K562 (cell line): ENCODE data around the gene HTR4. TPM values are rescaled to one million over a fixed set of nuclear protein-coding genes. Genes with fewer than 3 reads are reported as not detected.

ENCODE experiments used
- CBX3 ChIP-seq, 2 experiments: IDR thresholded peaks; 1 replicate in 1 of 2; 2 replicates in 1 of 2; pipeline ENCODE4 v1.6.1; 2012; ENCODE audit warnings: inconsistent platforms in 2 of 2, low read length in 2 of 2, borderline replicate concordance in 1 of 2, control low read depth in 1 of 2
- CTCF ChIP-seq, 3 experiments: IDR thresholded peaks in 2 of 3; conservative IDR thresholded peaks in 1 of 3; 2 replicates each; pipeline ENCODE4 v1.5.1; 2011 to 2012; ENCODE audit warnings: low read length in 3 of 3, mild to moderate bottlenecking in 3 of 3, control low read depth in 2 of 3, improper control_type of control experiment in 1 of 3, inconsistent platforms in 1 of 3, low read depth in 1 of 3, mixed read lengths in 1 of 3, moderate library complexity in 1 of 3; ENCODE audit not compliant: insufficient read depth in 2 of 3
- FUS ChIP-seq: fragments of 200-400 bp; formaldehyde crosslinking; optimal IDR thresholded peaks from 2 replicates; pipeline ENCODE3; 2017; ENCODE audit warnings: low read depth, low read length
- HNRNPLL ChIP-seq: fragments of 200-400 bp; formaldehyde crosslinking; IDR thresholded peaks from 2 replicates; pipeline ENCODE4 v1.6.1; 2017; ENCODE audit warnings: low read length, low read depth, mild to moderate bottlenecking; ENCODE audit not compliant: poor library complexity, severe bottlenecking
- MAZ ChIP-seq, 2 experiments: fragments of 450-650 bp in 1 of 2; sonication (generic) in 1 of 2; formaldehyde crosslinking; IDR thresholded peaks in 1 of 2; conservative IDR thresholded peaks in 1 of 2; 2 replicates each; pipeline versions ENCODE4 v1.4.0 to v1.5.0; 2020; ENCODE audit warnings: mild to moderate bottlenecking in 1 of 2, missing genetic modification reagents in 1 of 2
- MGA ChIP-seq: fragments of 450-650 bp; IDR thresholded peaks from 2 replicates; pipeline ENCODE4 v1.6.1; 2016; ENCODE audit warnings: mild to moderate bottlenecking, moderate library complexity
- NFE2 ChIP-seq: IDR thresholded peaks from 2 replicates; pipeline ENCODE4 v1.6.1; 2014; ENCODE audit warnings: antibody characterized with exemption, low read depth
- PTRF ChIP-seq: fragments of 450-650 bp; IDR thresholded peaks from 2 replicates; pipeline ENCODE4 v1.6.1; 2016; ENCODE audit warnings: mild to moderate bottlenecking, missing genetic modification characterization, missing compliant biosample characterization
- TSHZ1 ChIP-seq: fragments of 250-450 bp; sonication (Bioruptor Pico); IDR thresholded peaks from 2 replicates; pipeline ENCODE4 v1.4.0; 2020; ENCODE audit warnings: mild to moderate bottlenecking, moderate library complexity
- ZFP36 ChIP-seq: fragments of 150-350 bp; IDR thresholded peaks from 2 replicates; pipeline ENCODE4 v1.6.1; 2018; ENCODE audit warnings: low read length, low read depth; ENCODE audit not compliant: partially characterized antibody
- ZNF764 ChIP-seq: fragments of 250-450 bp; sonication (Bioruptor Pico); IDR thresholded peaks from 2 replicates; pipeline ENCODE4 v1.4.0; 2020; ENCODE audit warnings: low read depth, mild to moderate bottlenecking, moderate library complexity
- polyA plus RNA-seq, 8 experiments: library from polyadenylated mRNA; depleted of rRNA in 4 of 8; stranded (reverse) in 5 of 8; unstranded in 3 of 8; fragments of >200 nt; fragmentation: Nextera tagmentation in 2 of 8; fragmentation: Illumina TruSeq in 1 of 8; extraction: Ambion mirVana in 2 of 8; extraction: Trizol in 1 of 8; gene quantifications; 2 replicates each; pipeline versions ENCODE4 v1.2.1 to v1.2.3, GENCODE V29; 2011 to 2014; ENCODE audit warnings: inconsistent platforms in 1 of 8, missing spikeins in 1 of 8
- total RNA-seq, 7 experiments: library from RNA; depleted of rRNA in 6 of 7; stranded (reverse); fragments of >200 nt in 6 of 7; fragmentation: Illumina TruSeq in 2 of 7; extraction: Trizol in 2 of 7; gene quantifications; 2 replicates each; pipeline versions ENCODE4 v1.2.1 to v1.2.3, GENCODE V29; 2011 to 2021; ENCODE audit warnings: low replicate concordance in 1 of 7

Gene HTR4
- total and polyA plus RNA-seq, 9 of the 15 experiments (the other 6 are each of a cell fraction or from before 2014, with no cell fraction given), result 0.13 TPM; not detected in 8

- TF ChIP-seq CTCF (IDR thresholded peaks at IDR 0.05 in 2 of 3, conservative IDR thresholded peaks at IDR 0.05 in 1 of 3; ENCODE audit: insufficient read depth in 2 of 3, low read depth in 1 of 3, low read length in 3 of 3) (peak; percentile 70 to 90 (median 80)), FUS (no peak), MAZ (CRISPR knock-in tag; conservative IDR thresholded peaks at IDR 0.05 in 1 of 2, IDR thresholded peaks at IDR 0.05 in 1 of 2) (no peak), ZFP36 (no peak), CBX3 (IDR thresholded peaks at IDR 0.05; ENCODE audit: borderline replicate concordance in 1 of 2, low read length in 2 of 2) (no peak), HNRNPLL (no peak), NFE2 (peak; percentile 73; the same call in 1 of the 2 replicates), PTRF (tag) (no peak), TSHZ1 (CRISPR knock-in tag) (no peak), MGA (no peak), ZNF764 (CRISPR knock-in tag) (no peak)
Measured at GRCh38 chr5:148443998-148444397, 210.3 kb downstream of the HTR4 start (continued).
